Left forelimb (tissue), 1 donor: ENCODE results near the gene IQCM.
"Not testable (repeated sequence)": the region's sequence is repeated elsewhere in the genome, so short reads cannot be mapped to it uniquely, and the experiment has no call there.

ENCODE experiments used
- DNase-seq: peaks from one replicate; pipeline ENCODE4 v3.0.0-alpha.2; 2018; ENCODE audit warnings: low spot score

IQCM gene

GRCh38 chr4:149584722-149585121, 230.9 kb downstream of the IQCM start:
- no peak for DNase-seq

GRCh38 chr4:149574971-149575370, 240.7 kb downstream of the IQCM start:
- no peak for DNase-seq

GRCh38 chr4:149572716-149573115, 242.9 kb downstream of the IQCM start:
- DNase-seq = no peak

- no peak for DNase-seq
Observed at GRCh38 chr4:149555799-149556198, 259.8 kb downstream of the IQCM start.

DNA sequence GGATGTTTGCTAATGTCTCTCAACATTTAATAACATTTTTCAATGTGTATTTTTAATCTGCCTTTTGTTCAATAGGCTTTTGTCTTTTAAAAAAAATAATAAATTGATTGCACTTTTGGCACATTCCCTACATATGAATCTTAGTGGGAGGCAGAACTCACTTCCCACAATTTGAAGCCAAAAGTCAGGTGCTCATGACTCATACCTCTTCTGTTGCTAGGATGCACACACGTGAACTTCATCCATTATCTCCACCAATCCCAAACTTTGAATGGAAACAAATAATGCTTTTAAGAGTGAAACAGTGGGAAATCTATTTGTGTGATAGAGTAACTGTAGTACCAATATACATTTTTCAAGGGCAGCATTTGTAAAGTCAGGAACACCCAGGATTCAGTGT, 260.5 kb downstream of the IQCM start:
- DNase-seq = no peak

GRCh38 chr4:149553959-149554520, 261.6 kb downstream of the IQCM start:
- DNase-seq = no peak

DNA sequence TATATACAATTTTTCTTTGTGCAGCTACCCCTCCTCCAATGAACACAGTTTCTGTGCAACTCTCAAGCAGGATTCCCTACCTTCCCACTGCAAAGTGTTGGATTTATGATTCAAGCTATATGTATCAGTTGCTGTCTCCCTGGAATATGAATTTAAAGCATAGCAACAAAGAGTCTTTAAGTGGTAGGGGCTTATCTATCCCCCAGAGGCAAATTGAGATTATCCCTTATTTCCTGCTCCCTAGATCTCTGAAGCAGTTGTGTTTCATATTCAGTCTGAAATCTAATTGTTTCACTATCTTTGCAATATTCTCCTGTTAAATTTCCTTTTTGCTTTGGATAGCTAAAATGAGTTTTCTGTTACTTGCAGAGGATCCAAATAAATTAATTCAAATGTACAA, 263.0 kb downstream of the IQCM start:
- DNase-seq = no peak

DNA sequence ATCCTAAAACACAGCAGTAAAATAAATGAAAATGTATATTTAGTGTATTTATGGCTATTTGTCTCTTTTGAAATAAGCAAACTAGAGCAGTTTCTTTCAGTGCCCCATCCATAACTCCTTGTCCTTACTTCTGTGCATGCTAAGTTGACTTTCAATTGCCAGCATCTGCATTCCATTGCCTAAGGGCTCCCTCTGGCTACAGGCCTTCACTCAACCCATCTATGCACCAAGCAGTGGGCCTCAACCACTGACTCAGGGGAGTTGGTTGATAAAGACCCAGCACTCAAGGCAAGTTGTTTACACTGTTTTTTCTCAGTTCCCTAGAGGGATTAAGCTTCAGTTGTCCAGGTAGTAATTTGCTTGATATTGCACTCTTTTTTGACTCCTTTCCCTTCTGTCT, 265.7 kb downstream of the IQCM start:
- DNase-seq = no peak

DNA sequence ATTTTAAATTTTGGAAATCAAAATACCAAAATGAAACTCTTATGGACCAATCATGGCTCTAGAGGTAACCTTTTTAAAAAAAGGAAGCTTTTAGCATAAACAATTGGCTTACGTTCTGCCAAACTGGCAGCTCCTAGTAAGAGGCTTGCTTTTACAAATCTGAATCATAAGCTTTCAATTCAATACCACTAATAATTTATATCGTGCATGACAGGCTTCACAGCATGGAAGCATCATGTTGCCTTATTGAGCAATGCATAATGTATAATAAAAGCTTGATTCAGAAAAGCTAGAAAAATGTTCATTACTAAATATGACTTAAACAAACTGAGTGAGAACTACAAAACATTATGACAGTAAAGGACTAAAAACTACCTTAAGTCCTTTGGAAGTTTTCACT, 280.9 kb downstream of the IQCM start:
- DNase-seq = no peak

- no peak for DNase-seq
Observed at GRCh38 chr4:149531861-149532260, 283.8 kb downstream of the IQCM start.

DNA sequence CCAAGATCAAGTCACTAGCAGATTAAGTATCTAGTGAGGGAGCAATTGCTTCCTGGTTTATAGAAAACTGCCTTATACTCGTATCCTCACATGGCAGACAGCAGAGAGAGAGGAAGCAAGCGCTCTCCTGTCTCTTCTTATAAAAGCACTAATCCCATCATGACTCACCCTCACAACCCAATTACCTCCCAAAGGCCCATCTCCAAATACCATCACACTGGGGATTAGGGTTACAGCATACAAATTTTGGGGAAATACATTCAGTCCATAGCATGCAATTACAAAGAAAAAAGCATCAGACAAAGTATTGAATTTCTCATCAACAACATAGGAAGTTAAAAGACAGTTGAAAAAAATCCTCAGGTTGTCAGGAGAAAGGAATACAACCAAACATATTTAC, 292.6 kb downstream of the IQCM start:
- DNase-seq = no peak

DNA sequence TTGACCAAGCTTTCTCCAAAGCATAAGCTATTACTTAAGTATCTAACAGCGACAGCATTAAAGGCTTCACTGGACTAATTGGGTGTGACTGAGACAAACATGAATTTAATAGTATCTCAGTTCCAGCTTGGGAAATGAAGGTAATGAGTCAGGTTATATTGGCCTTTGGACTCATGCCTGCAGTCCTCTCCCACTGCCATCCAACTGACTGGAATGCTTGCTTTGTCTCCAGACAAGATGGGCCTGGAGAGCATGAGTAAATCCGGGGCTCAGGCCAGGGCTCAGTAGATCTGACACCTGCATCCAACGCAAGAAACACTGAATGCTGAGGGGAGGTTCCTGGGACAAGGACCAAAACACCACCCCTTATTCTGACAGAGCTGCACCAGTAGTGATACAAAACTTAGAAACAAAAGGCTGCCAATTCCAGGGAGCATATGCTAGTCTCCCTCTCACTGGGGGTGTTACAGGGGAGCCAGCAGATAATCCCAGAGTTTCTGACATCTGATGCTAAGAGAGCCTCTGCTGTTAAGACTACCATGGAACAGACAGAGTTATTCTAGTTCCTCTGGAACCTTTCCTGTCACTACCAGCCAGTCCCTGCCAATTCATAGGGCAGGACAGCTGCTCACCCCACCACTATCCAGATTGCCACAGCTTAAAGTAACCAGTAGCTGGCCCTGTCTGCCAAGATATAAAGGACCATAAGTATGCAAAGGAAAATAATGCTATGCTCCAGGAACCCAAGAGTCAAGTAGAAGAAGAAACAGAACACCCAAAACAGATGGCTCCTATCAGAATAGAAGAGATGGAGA, 293.8 kb downstream of the IQCM start:
- DNase-seq = no peak

DNA sequence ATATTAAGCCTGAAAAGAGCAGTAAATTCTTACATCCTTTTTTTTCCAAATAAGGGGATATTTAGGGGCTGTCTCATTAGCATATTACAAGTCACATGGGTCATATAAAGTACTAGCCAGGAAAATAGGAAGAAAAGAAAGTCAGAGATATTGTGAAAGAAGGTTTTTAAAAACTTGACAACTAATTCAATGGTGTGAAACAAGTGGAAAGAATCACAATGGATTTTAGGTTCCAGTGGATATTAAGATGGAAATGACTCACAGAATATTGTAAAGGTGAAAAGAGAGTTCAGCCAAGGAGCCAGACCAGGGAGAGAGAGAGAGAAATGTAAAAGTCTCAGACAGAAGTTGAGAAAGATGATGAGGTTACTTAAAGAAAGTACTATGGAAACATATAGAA, 297.2 kb downstream of the IQCM start:
- no peak for DNase-seq

GRCh38 chr4:149513081-149513480, 302.6 kb downstream of the IQCM start:
- no peak for DNase-seq

DNA sequence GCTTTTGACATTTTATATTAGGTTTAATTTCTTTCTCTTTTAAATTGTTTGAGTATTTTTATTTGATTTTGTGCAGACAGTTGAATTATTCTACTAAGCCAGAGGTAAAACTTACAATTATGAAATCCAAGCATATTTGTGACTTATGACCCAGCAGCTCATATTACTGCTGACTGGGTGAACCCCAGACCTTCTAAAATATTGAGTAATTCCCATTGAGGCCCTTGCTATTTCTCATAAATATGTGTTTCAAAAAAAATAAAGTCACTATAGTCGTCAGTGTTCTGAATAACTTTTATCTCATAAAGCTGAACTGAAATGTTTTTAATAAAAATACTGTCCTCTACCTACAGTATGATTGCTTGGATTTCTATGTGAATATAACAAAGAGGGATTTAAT, 303.1 kb downstream of the IQCM start:
- DNase-seq = no peak

DNA sequence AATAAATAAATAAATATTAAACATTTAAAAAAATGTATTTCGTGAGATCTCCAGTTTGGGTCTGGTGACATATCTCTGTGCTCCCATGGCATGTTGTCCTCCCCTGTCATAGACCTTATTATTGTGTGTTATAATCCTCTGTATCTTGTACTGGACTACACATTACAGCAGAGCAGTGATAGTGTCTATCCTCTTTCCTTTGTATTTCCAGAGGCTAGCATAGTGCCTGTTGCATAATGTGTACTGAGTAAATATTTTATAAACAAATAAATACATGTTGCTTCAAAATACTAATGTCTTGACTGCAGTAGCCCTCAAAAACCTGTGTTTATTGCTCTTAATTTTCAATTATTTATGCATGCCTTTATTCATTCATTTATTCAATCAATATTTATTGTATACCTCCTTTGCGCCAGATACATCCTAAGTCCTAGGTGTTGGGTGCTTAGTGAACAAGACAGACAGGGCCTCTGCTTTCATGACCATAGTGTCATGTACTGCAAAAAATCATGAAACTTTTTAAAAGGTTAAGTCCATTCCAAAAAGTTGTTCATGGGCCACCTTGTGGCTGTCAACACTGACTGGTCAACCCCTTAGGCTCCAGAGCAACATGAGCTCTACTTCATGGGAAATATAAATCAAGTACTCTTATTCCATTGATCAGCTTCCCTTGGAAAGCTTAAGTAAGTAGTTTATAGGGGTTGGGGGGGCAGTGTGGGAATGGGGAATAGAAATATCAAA, 303.9 kb downstream of the IQCM start:
- DNase-seq = no peak

- DNase-seq = not testable (repeated sequence)
Observed at GRCh38 chr4:149507309-149507708, 308.3 kb downstream of the IQCM start.

- DNase-seq = no peak
Observed at GRCh38 chr4:149500806-149501205, 314.8 kb downstream of the IQCM start.

DNA sequence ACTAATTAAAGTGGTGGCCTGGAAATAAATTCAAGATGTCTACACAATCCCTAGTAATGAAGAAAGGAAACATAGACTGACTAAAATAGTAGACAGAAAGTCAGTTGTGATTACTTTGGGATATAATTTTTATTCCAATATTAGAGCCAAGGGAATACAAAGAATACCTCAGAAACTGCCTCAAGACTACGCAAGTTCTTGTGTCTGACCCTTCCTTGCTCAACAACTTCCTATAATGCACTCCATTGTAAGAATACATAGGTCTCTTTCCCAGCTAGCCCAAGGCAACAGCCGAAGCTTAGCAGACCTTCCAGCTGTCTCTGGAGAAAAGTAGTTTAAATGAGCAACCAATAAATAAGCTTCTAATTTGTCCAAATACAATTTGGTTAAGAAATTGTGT, 315.9 kb downstream of the IQCM start:
- DNase-seq = no peak

- no peak for DNase-seq
Observed at GRCh38 chr4:149498246-149498645, 317.4 kb downstream of the IQCM start.

- no peak for DNase-seq
Observed at GRCh38 chr4:149493492-149493891, 322.2 kb downstream of the IQCM start.

DNA sequence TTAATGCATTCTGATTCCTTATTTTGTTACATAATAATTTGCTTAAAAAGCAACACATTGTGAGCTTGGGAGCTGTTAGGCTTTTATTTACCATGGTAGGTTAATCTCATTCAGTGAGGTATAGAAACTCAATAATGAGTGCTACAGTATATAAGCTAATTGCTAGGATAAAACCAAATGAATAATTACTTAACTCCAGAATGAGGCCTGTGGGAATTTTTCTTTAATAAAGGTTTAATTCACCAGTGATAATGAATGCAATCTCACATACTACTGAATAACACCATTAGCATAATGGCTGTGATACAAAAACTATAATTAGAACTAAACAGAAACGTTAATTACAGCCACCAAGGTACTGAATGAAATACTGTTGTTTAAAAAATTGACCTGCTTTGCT, 326.3 kb downstream of the IQCM start:
- no peak for DNase-seq

DNA sequence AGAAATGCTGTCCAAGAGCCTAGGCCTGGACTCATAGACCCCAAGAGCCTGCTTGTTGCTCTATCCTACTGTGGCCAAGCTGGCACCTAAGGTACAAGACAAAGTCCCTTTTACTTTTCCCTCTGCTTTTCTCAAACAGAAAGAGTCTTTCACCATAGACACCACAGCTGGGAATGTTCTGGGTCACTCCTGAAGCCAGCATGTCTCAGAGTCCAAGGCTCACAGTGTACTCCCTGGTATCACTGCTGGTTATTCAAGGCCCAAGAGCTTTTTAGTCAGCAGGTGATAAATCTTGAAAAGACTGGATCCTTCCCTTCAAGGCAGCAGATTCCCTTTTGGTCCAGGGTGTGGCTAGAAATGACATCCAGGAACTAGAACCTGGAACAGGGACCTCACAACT, 328.8 kb downstream of the IQCM start:
- no peak for DNase-seq
